Erythroblast (primary cell): ENCODE data around the gene ARHGEF4.

Source experiments
- DNase-seq, 2 experiments: peaks; one replicate each; lab custom pipeline; 2025; lab: John Stamatoyannopoulos, UW
- GATA1 ChIP-seq: IDR thresholded peaks from 2 replicates; pipeline ENCODE4 v1.6.1; 2011; ENCODE audit warnings: low read depth, mild to moderate bottlenecking, control low read depth, low read length, moderate library complexity
- POLR2A ChIP-seq: IDR thresholded peaks from 2 replicates; pipeline ENCODE4 v1.6.1; 2011; ENCODE audit warnings: mild to moderate bottlenecking, low read length

ARHGEF4 gene

DNA sequence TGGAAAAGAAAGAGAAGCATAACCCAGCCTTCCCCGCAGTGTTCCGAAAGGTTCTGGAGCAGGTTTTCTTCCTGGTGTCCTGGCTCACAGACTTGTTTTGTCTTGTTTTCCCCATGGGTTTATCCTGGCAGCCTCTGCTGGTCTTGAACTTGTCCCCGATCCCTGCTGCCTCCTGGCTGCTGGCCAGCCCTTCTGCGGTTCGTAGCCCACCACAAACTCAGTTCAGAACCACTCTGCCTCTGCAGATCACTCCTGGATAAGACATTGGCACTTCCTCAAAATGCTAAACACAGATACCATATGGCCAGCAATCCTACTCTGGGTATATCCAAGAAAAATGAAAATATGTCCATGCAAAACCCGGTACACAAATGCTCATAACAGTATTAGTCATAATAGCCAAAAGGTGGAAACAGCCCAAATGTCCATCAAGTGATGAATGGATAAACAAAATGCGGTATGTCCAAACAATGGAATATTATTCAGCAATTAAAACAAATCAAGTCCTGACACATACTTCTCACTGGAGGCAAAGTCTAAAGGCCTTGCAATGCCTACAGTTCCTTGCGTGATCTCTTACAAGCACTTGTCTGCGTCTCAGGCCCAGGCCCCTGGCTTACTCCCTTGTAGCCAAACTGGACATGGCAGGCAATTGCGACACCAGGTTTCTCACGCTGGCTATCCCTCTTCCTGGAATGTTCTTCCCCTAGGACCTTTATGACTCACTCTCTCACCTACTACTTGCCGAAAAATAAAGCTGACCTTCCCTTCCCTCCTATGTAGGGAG, 28.0 kb upstream of the ARHGEF4 start:
- no peak for DNase-seq
- TF ChIP-seq GATA1 (no peak), POLR2A (no peak)

DNA sequence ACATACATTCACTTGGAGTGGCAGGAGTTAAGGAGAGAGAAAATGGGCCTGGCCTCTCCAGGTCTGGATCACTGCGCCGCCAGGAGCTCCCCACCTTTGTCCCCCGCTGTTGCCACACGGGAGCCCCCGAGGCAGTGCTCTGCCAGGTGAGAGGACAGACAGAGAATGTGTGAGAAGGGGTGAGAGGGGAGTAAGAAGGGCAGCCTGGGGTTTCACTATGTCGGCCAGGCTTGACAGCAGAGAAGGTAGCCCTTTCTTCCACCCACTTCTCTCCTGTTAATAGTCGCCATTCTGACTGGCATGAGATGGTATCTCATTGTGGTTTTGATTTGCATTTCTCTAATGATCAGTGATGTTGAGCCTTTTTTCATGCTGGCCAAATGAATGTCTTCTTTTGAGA, 26.2 kb upstream of the ARHGEF4 start:
- TF ChIP-seq POLR2A (no peak), GATA1 (no peak)
- DNase-seq = no peak

DNA sequence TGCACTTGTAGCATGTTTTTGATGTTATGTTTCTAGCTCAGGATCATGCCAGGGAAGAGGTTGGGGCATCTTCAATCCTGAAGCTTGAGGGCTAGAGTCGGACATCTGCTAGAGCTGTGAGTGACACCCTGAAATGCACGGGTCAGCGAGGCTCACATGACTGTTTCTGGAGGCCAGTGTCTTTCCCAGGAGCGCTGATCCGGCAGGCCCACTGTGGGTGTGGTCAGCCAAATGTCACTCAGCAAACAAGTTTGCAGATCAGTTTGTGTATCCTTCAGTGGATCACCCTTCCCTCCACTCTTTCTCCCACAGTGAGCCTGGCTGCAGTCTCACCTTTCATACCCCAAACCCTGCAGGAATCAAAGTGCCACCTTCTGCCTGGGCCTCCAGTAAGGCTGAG, 23.0 kb upstream of the ARHGEF4 start:
- DNase-seq = no peak
- TF ChIP-seq POLR2A (no peak), GATA1 (no peak)

- TF ChIP-seq GATA1 (no peak), POLR2A (no peak)
- DNase-seq = no peak
Observed at GRCh38 chr2:130814931-130815680, 21.6 kb upstream of the ARHGEF4 start.

- TF ChIP-seq POLR2A (no peak), GATA1 (no peak)
- no peak for DNase-seq
Observed at GRCh38 chr2:130818809-130819208, 17.9 kb upstream of the ARHGEF4 start.

DNA sequence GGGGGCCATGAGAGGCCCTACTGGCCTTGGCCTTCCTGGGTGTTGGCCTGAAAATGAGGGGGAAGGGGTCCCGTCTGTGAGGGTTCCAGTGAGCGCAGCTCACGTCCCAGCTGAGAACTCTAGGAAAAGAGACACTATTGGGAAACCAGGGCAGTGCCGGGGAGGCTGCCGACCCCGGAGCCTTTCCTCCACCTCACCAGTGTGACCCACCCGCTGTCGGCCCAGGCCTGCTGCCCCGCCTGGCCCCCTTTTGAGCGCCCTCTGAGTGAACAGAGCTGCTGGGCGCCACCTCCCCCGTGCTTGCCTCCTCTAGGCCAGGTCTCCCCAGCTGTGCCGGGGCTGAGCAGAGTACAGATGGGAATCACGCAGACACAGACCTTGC, 17.5 kb upstream of the ARHGEF4 start:
- TF ChIP-seq POLR2A = no peak
- TF ChIP-seq GATA1 = no peak
- DNase-seq = no peak

DNA sequence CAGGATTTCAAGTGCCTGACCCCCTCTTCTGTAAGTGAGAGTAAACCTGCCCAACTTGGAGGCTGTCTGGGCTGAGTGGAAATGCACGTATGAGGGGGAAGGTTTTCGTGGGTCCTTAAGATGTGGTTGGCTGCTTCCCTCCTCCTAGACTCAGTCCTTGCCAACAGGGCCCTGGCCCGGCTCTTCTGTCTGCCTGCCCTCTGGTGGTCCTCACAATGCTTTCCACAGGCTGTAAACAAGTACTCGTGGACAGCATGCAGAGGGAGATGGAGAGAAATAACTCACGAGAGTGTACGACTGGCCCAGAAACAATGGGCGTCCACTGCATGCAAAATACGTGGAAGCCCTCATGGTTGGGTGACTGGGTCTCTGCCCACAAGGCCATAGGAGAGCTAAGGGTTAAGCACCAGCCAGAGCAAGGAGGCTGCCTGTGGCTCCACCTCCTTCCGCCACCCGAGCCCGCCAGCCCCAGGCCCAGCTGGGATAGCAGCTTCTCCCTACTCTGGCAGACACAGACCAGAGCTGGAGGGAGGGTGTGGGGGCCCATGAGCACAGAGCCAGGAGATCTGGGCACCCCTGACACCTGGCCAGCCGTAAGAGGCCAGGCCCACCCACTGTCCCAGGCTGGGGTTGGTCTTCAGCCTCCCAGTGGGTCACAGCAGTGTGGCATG, 17.0 kb upstream of the ARHGEF4 start:
- TF ChIP-seq GATA1 = no peak
- TF ChIP-seq POLR2A = no peak
- DNase-seq = no peak

GRCh38 chr2:130820279-130820861, 16.3 kb upstream of the ARHGEF4 start:
- DNase-seq = no peak
- TF ChIP-seq GATA1 = no peak
- no peak for TF ChIP-seq POLR2A

DNA sequence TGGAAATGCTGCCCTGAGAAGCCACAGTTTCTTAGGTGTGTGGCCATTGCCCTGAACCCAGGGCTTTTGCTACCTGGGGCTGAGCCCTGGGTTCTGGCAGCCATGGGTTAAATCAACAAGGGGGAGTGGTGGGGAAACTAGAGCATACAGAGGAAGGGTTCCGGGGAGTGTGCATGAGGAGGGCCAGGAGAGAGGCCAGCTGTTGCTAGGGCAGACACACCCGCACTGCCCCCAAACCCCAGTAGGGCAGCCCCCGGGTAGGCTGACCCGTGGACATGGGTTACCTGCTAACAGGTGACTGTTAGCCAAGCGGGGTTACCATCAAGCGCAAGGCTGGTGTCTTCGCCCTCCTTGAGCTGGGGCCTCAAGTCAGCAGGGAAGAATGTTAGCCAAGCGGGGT, 14.8 kb upstream of the ARHGEF4 start:
- no peak for TF ChIP-seq POLR2A
- TF ChIP-seq GATA1 = no peak
- no peak for DNase-seq

DNA sequence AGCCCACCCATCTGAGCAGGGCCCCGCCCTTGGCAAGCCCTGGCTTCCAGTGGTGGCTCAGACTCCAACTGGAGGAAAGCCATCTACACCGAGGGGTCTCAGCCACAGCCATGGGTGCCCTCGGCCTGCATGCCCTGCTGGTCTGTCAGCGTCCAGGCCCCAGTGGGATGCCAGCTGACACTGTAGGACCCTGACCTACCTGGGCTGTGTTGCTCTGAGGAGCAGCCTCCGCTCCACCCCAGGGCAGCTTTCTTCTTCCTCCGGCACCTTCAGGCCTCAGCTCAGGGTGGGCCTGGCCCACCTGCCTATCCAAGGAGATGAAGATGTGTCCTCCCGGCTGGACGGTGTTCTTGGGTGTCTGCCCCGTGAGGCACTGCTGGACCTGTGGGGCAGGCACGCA, 13.9 kb upstream of the ARHGEF4 start:
- TF ChIP-seq GATA1 (no peak), POLR2A (no peak)
- DNase-seq = no peak

GRCh38 chr2:130823171-130823885, 13.4 kb upstream of the ARHGEF4 start:
- TF ChIP-seq POLR2A = no peak
- no peak for TF ChIP-seq GATA1

DNA sequence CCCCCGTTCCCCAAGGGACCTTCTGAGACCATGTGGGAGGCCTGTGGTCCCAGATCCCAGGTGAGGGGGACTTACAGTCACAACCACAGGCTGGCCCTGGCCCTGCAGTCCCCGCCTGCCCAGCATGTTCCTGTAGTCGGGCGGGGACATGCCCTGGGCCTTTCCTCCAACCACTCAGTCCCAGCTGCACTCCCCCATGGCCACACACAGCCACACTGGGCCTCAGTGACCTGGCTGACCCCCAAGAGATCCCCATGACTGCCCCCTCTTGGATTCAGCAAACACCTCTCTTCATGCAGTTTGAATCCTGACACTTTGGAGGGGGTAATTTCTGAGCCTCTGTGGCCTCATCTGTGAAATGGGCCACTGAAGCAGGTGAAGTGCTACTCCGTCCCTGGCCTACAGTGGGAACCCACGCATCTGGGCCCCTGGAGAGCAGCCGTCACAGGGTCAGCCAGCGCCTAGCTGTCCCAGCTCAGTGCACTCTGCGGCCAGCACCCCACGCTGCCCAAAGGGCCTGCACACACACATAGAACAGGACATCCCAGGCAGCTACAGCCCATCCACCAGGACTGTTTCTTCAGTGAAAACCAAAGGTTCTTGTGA, 12.7 kb upstream of the ARHGEF4 start:
- DNase-seq = no peak
- TF ChIP-seq GATA1 (no peak), POLR2A (no peak)

More at GRCh38 chr2:130823171-130823885, 13.4 kb upstream of the ARHGEF4 start:
- no peak for DNase-seq
